HG02852 (cell line): ENCODE measurements around the gene TNFRSF4.

Source experiments
- ATAC-seq: cut with Tn5 transposase; IDR thresholded peaks from one replicate; pipeline ENCODE4 v1.9.1; 2021; ENCODE audit warnings: mild to moderate bottlenecking, moderate library complexity; ENCODE audit not compliant: unreplicated experiment

Gene TNFRSF4

GRCh38 chr1:1171161-1171545 is 42.8 kb downstream of the TNFRSF4 start:
- ATAC-seq, result no peak

DNA sequence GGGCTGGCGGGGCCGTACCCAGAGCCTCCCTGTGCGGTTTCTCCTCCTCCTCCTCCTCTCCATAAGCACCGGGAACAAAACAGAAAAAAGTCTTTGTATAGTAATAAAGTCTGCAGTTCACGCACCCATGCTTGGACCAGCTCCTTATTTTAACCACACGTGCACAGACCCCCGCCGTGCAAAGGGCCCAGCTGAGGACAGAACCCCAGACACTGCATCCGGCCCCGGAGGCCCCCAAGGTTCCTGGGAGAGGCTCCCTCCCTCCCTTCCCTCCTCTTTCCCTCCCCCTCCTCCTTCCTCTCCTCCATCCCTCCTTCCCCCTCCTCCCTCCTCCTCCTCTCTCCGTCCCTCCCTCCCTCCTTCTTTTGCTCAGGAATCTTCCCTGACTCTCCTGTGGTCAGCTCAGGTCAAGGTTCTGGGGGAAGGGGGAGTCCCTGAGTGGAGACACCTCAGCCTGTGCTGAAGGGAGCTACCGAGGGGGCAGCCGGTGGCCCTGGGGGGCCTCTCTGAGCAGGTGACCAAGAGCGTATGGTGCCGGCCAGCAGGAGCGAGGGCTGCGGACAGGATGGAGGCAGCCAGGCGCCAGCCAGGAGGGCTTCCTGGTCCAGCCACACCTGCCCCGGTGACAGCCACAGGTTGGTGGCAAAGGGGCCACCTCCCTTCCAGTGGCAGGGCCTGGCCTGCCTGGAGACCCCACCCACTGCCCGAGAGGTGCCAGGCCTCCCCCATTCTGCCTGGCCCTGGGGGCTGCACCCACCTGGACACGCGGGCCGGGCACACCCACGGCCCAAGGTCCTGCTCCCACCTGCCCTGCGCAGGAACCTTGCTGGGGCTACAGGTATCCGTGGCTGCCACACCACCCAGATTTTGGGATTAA is 43.5 kb downstream of the TNFRSF4 start:
- no peak for ATAC-seq

DNA sequence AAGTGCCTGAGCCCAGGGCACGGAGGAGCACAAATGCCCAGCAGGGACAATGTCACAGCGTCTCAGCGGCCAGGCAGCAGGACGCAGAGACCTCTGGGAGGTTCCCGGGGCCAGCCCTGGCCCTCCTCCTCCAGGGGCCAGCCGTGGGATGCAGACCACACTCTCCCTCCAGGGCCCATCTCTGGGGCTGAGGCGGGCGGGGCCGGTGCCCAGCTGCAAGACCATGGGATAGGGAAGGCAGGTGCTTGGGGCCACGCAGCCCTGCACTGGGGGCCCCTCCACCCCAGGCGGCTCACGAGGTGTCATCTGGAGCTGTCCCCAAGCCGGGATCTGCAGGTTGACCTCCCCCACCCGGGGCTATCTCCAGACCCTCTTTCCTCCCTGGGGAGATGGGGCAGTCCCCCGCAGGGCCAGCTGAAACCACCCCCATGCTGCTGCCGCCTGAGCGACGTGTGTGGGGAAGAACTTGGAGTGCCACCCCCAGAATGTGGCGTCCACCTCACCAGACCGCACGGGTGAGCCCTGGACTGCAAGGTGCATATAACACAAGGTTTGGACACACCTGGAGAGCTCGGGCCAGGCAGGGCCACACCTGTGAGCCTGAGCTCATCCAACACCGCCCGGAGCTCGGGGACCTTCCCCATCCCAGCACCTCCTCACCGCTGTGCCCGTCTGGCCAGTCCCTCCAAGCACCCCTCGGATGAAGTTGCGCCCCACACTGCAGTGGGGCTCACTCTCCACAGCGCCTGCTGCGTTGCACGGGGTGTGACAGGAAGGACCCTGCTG is 44.3 kb downstream of the TNFRSF4 start:
- no peak for ATAC-seq

DNA sequence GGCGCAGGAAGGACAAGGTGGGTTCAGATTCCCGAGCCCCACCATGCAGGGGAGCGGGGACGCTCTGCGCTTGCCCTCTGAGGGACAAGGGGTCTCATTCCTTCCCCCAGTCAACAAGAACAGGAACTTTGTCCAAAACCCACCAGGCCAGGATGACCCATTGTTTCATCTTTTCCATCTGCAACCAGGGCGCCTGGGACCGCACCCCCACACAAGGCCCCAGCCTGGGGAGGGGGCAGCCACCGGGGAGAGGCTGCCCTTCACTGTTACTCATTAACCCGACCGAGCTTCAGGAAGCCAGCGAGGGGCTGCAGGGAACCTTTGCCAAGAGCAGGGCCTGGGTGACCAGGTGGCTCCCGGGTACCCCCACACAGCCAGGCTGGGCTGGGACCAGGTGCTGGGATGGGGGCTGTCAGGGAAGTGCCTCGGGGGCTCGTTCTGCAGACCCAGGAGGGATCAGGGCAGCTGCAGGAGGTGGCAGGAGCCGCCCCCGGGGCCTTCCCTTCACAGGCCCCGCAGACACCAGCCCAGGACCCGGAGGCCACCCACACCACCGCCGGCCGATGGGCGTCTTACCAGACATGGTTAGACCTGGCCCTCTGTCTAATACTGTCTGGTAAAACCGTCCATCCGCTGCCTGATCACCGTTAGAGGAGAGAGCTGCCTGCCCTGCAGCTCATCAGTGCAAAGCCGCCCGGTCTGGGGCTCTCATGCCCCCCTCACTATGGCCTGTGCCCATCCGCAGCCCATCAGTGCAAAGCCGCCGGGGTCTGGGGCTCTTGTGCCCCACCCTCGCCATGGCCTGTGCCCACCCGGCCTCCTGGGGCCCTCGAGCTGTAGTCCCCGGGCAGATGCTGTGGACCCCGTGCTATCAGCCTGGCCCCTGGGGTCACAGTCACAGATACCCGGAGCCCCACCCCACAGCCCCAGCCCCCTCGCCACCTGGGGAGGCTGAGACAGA is 45.2 kb downstream of the TNFRSF4 start:
- no peak for ATAC-seq

GRCh38 chr1:1167841-1168450 is 46.0 kb downstream of the TNFRSF4 start:
- no peak for ATAC-seq

GRCh38 chr1:1167398-1167821 is 46.5 kb downstream of the TNFRSF4 start:
- ATAC-seq, result no peak

- ATAC-seq, result no peak
These were observed 47.1 kb downstream of the TNFRSF4 start for GRCh38 chr1:1166642-1167397.

GRCh38 chr1:1165900-1166421 is 48.0 kb downstream of the TNFRSF4 start:
- no peak for ATAC-seq

DNA sequence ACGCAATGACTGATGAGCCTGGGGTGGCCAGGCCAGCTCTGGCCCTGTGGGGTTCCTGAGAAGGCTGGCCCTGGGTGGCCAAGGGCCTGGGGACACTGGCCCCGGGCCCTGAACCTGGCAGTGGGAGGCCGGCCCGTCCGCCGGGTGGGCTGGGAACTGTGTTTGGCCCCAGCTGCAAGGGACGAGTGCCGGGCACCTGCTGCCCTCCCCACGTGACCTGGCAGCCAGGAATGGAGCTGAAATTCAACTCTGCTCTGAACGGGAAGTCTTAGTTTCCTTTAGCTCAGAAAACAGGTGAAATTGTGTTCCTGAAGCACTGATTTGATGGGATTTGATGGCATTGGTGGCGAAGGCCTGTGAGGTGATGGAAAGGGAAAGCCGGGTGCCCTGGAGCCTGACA is 48.5 kb downstream of the TNFRSF4 start:
- ATAC-seq, result no peak

DNA sequence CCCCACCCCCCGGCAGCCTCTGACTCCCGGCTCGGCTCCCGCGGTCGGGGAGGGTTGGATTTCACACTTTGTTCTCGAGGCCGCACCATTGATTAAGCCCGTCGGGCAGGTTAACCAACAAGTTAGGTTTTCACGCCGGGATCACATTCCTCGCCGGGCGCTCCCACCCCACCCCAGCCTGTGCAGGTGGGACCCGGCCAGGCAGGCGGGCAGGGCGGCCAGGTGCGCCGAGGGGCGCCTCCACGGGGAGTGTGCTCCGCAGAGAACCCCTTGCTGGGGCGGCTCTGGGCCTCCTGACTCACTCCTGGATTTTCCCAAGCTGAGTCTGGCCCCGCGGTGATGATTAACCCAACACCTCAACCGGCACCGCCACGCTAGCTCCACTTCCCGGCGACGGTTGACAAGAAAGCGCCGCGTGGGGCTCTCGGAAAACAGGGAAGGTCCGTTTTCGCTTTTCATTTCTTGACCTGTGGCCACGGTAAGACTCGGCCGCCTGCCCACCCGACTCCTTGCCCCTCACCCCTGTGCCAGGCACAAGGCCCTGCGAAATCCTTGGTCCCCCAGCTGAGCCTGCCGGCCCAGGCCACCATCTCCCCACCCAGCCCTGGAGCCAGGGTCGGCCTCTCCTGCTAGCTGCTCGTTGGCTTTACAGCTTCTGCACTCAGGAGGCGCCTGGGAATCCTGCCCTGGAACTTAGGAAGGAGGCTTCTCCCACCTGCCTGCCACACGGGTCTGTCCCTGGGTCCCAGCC is 49.1 kb downstream of the TNFRSF4 start:
- no peak for ATAC-seq

- ATAC-seq, result no peak
These were observed 49.6 kb downstream of the TNFRSF4 start for GRCh38 chr1:1164361-1164700.

DNA sequence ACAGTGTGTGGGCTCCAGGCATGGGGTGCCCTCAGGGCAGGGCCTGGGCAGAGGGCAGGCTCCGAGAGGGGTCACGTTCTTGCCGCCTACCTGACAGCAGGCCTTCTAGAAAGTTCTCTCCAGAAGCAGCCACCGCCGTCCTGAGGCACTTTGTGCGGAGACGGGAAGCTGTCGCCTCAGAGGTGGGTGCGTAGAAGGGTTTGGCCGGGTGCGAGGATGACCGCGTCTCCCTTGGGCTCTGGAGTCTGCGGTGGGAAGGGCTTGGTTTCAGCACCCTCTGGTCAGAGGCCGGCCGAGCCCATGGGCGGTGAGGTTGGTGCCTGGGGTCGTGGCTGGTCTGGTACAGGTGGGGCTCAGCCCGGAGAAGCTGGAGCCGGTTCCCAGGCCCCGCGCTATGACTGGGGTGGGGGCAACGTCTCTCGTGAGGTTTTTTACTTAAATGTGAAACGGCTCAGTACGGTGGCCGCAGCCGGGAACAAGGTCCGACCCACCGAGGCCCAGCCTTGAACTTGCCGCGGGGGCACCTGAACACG is 50.3 kb downstream of the TNFRSF4 start:
- ATAC-seq, result no peak

GRCh38 chr1:1162597-1163537 is 51.1 kb downstream of the TNFRSF4 start:
- no peak for ATAC-seq

DNA sequence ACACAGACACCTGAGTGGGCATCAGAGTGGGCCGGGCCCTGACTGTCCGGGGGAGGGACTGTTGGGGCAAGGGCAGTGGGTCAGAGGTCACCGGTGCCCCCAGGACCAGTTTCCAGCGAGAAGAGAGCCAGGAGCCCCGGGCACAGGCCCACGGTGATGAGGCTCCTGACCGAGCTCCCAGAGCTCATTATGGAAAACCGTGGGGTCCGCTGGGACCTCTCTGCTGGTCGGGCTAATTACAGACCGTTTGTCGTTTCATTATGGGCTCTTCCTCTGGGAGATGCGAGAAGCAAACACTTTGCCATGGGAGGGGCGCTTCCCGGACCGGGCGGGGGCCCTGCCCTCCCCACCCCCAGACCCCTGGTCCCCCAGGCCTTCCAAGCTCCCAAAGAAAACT is 52.3 kb downstream of the TNFRSF4 start:
- no peak for ATAC-seq
